Progenitor cell of endocrine pancreas (in vitro differentiated cells): ENCODE data around the gene CEP63. TPM values are rescaled to one million over a fixed set of nuclear protein-coding genes. Genes with fewer than 3 reads are reported as not detected.

Experiments
- DNase-seq: peaks from one replicate; pipeline ENCODE4 v3.0.0; 2021; ENCODE audit warnings: low spot score; ENCODE audit not compliant: unreplicated experiment
- H3K27ac Mint-ChIP-seq: 2 replicates; pipeline ENCODE4 v1.8.0; 2021; ENCODE audit warnings: mild to moderate bottlenecking, moderate library complexity, mixed read lengths
- H3K27me3 Mint-ChIP-seq: 2 replicates; pipeline ENCODE4 v1.8.0; 2021; ENCODE audit warnings: mixed read lengths
- H3K36me3 Mint-ChIP-seq: 2 replicates; pipeline ENCODE4 v1.8.0; 2022; ENCODE audit warnings: mixed read lengths; ENCODE audit not compliant: insufficient read depth
- H3K4me1 Mint-ChIP-seq: 2 replicates; pipeline ENCODE4 v1.8.0; 2021; ENCODE audit warnings: low read depth, mixed read lengths
- H3K4me3 Mint-ChIP-seq: 2 replicates; pipeline ENCODE4 v1.8.0; 2021; ENCODE audit warnings: low read depth, mild to moderate bottlenecking, moderate library complexity, mixed read lengths
- H3K9me3 Mint-ChIP-seq: 2 replicates; pipeline ENCODE4 v1.8.0; 2021; ENCODE audit warnings: low read depth, mixed read lengths
- total RNA-seq: library from RNA; stranded (reverse); gene quantifications from 2 replicates; pipeline ENCODE4 v1.2.1, GENCODE V29; 2021
- TF ChIP-seq, protein P1 (sequence below): fragments of 200-600 bp; sonication (generic); IDR thresholded peaks from one replicate; pipeline ENCODE4 v1.5.0; 2021; ENCODE audit warnings: antibody characterized with exemption, mild to moderate bottlenecking; ENCODE audit not compliant: unreplicated experiment

The CEP63 gene
- total RNA-seq, 1 donor from 2014 or later = 25.7 TPM

DNA sequence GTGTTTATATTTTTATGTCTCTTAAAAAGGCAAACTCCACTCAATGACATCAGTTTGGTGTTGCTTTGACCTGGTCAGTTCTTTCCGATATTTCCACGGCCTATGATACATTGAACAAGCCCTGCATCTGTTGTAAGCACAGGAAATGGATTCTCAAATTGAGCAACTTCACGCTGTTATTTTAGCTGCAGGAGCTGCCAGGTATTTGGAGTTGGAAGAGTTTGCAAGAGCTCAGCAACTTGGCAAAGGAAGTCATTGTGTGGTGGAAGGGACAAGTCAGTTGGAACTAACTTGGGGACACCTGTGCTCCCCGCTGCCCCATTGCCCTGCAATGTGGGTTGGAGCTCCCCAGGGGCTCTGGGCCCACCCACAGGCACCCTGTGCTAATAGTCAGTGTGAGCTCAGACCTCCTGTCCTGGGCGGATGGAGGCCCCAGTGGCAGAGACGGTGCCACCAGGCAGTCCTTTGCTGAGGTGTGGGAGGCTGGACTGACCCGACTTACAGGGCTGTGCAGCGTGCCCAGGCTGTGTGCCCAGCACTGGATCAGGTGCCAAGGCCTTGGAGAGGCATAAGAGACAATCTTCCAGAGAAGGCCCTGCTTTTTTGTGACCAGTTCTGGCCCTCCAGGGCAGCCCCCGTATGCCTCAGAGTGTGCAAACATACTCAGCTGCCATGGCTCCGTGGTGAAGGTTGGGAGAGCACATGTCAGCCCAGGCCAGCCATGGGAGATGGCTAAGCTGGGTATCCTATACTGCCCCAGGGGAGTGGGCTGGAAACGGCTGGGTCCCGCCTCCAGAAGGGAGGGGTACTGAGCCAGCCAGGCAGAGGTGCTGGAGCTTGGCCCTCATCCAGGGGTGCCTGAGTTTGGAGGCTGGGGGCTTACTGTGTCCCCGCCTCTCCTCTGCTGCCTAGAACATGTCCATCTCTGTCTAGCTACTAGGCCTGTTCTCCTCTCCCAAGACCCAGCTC lies 121.5 kb downstream of the CEP63 start:
- no peak overlapping the region for H3K27ac Mint-ChIP-seq
- peaks cover 26% of the 10 kb centered on the region for H3K27me3 Mint-ChIP-seq
- no peaks in the 10 kb centered on the region for H3K9me3 Mint-ChIP-seq
- H3K4me3 Mint-ChIP-seq = no peak overlapping the region
- TF ChIP-seq, protein P1, sequence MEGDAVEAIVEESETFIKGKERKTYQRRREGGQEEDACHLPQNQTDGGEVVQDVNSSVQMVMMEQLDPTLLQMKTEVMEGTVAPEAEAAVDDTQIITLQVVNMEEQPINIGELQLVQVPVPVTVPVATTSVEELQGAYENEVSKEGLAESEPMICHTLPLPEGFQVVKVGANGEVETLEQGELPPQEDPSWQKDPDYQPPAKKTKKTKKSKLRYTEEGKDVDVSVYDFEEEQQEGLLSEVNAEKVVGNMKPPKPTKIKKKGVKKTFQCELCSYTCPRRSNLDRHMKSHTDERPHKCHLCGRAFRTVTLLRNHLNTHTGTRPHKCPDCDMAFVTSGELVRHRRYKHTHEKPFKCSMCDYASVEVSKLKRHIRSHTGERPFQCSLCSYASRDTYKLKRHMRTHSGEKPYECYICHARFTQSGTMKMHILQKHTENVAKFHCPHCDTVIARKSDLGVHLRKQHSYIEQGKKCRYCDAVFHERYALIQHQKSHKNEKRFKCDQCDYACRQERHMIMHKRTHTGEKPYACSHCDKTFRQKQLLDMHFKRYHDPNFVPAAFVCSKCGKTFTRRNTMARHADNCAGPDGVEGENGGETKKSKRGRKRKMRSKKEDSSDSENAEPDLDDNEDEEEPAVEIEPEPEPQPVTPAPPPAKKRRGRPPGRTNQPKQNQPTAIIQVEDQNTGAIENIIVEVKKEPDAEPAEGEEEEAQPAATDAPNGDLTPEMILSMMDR = no peak
- no peak for DNase-seq
- no peaks in the 10 kb centered on the region for H3K36me3 Mint-ChIP-seq
- peaks cover 2% of the 10 kb centered on the region for H3K4me1 Mint-ChIP-seq

DNA sequence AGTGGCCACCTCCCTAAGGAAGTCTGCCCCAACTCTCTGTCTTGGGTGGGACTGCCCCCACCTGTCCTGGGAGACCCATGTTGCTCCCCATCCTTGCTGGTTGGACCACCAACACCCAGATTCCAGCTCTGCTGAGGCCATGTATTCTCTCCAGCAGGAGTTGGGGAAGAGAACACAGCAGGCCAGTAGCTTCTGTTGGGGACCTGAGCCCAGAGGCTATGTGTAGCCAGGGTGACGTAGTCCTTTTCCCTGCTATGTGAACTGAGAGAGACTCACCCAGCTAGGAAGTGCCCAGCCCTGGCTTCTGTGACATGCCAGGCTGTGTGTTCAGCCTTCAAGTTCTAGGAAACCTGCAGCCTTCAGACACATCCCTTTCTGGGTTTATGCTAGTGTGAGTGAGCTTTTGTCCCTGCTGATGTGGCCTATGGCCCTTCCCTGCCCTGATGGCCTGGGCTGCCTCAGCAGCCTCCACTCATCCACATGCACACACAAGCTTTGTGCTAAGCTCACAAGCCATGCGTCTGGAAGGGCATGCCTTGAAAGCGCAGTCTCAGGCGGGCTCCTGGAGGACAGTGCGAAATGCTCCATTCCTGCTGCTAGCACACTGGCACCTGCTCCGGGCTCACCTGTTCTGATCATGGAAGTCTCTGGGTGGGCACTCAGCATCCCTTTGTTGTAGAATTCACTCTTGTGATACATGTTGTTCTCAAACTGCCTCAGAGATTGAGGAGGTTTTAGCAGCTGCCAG lies 122.3 kb downstream of the CEP63 start:
- Mint-ChIP-seq H3K27me3 (peaks cover 29% of the 10 kb centered on the region), H3K27ac (no peak overlapping the region), H3K4me1 (no peaks in the 10 kb centered on the region)

DNA sequence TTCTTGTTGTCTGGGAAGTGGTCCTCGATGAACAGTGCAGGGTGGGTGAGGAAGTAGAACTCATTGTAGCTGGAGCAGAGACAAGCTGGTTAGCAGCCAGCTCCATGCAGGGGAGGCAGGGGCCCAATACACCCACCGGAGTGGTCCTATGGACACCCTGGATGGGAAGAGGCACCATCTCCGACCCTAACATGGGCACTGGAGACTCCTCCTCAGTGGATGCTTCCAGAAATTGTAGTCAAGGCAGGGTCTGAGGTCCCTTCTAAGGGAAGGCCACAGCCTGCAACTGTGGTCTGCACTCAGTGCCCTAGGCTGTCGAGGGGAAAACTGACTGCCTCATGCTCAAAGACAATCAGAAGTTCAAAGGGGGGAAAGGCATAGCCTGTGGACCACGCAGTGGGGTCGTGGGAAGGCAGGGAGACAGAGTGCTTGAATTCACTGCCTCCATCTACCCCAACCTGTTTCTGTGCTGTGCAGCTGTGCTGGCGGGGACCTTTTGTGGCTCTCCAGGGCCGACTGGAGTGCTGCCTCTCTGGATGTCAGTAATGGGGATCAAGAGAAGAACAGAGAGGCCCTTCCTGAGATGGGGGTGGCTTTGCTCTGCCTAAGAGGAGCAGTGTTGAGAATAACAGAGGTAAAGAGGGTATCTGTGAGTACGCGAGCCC lies 123.0 kb downstream of the CEP63 start:
- Mint-ChIP-seq H3K4me3 (no peak overlapping the region), H3K27me3 (peaks cover 29% of the 10 kb centered on the region), H3K27ac (peak overlapping the region; percentile 3)

More for the DNA sequence above, 122.3 kb downstream of the CEP63 start:
- H3K36me3 Mint-ChIP-seq = no peaks in the 10 kb centered on the region
- no peak for DNase-seq
- no peaks in the 10 kb centered on the region for H3K9me3 Mint-ChIP-seq
- TF ChIP-seq, protein P1 = no peak
- H3K4me3 Mint-ChIP-seq = no peak overlapping the region

DNA sequence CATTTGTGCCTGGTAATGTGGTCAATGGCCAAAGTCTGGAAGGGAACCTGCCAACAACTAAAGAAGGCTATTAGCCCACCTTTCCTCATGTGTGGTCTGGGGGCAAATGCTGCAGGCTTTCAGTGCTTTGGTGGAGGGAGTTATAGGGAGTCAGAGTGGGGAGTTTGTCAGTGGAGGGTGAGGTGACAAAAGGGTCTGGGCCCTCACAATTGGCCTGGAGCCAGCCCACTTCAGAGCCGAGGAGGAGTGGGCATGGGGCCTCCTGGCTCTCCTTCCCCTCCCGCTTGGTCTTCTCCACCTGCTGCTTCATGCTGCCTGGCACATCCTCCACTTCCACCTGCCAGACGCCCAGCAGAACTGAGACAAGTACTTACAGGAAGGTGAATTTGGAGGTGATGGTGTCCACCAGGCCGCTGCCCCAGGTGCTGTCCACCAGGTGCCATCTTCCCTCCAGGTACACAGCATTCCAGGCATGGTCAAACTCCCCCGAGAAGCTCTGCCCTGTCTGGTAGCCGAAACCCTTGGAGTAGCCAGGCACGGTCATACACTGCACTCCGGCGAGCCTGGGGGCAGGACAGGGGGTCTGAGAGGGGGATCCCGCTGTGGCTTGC lies 124.1 kb downstream of the CEP63 start:
- Mint-ChIP-seq H3K9me3 (no peaks in the 10 kb centered on the region), H3K36me3 (no peaks in the 10 kb centered on the region), H3K4me1 (peaks cover under 1% of the 10 kb centered on the region), H3K4me3 (no peak overlapping the region), H3K27me3 (peaks cover 29% of the 10 kb centered on the region), H3K27ac (no peak overlapping the region)
- TF ChIP-seq, protein P1 = no peak
- DNase-seq = no peak

More for the DNA sequence above, 123.0 kb downstream of the CEP63 start:
- Mint-ChIP-seq H3K36me3 (no peaks in the 10 kb centered on the region), H3K9me3 (no peaks in the 10 kb centered on the region), H3K4me1 (no peaks in the 10 kb centered on the region)
- no peak for DNase-seq
- TF ChIP-seq, protein P1 = no peak
